Panc1 (cell line): ENCODE measurements around the gene MSMP. TPM values are rescaled to one million over a fixed set of nuclear protein-coding genes. Genes with fewer than 3 reads are reported as not detected.
A peak's percentile ranks its signal among the peaks of the same experiment; 100 is the strongest.

Source experiments
- ATAC-seq: fragments of 200-7000 bp; cut with Tn5 transposase; 2 replicates; pipeline ENCODE4 v1.9.1; 2020; ENCODE audit warnings: mild to moderate bottlenecking, moderate library complexity
- BruUV-seq: library from RNA; stranded (reverse); fragments of 400-500 nt; replicated peaks from 2 replicates; lab custom pipeline; 2021; lab: Mats Ljungman, UMichigan
- CTCF ChIA-PET: fragments of 300-600 bp; sonication (Branson Sonifier 250); formaldehyde crosslinking; loops from one replicate; lab custom pipeline; 2022; ENCODE audit warnings: antibody characterized with exemption; lab: Charles Lee
- POLR2A ChIA-PET: fragments of 300-600 bp; sonication (Branson Sonifier 250); formaldehyde crosslinking; loops from one replicate; lab custom pipeline; 2022; ENCODE audit warnings: antibody characterized with exemption; lab: Charles Lee
- DNase-seq: peaks from one replicate; pipeline ENCODE4 v3.0.0-alpha.2; 2010; ENCODE audit warnings: low read depth, low spot score
- H3K27ac ChIP-seq: 2 replicates; pipeline ENCODE4 v1.5.1; 2011; ENCODE audit warnings: mild to moderate bottlenecking, low read length, inconsistent platforms
- H3K27me3 ChIP-seq: fragments of 200-500 bp; sonication (Bioruptor generic); 2 replicates; pipeline ENCODE4 v1.6.0; 2014; ENCODE audit warnings: low read length, inconsistent platforms; ENCODE audit not compliant: control insufficient read depth, insufficient read depth
- H3K36me3 ChIP-seq: fragments of 200-500 bp; sonication (Bioruptor generic); 2 replicates; pipeline ENCODE4 v1.5.1; 2014; ENCODE audit warnings: inconsistent platforms, mild to moderate bottlenecking, low read length, moderate library complexity; ENCODE audit not compliant: control insufficient read depth, insufficient read depth
- H3K4me1 ChIP-seq: 2 replicates; pipeline ENCODE4 v1.5.1; 2011; ENCODE audit warnings: inconsistent platforms, mild to moderate bottlenecking, low read length, moderate library complexity; ENCODE audit not compliant: control insufficient read depth, insufficient read depth
- H3K4me3 ChIP-seq, 2 experiments: 2 replicates each; pipeline ENCODE4 v1.5.1; 2011 to 2012; ENCODE audit warnings: low read depth in 2 of 2, low read length in 2 of 2, mild to moderate bottlenecking in 2 of 2, inconsistent platforms in 1 of 2, moderate library complexity in 1 of 2
- H3K9me3 ChIP-seq: fragments of 200-500 bp; sonication (Bioruptor generic); 2 replicates; pipeline ENCODE4 v1.5.1; 2014; ENCODE audit warnings: low read depth, mild to moderate bottlenecking, inconsistent platforms, low read length, moderate library complexity; ENCODE audit not compliant: control insufficient read depth, insufficient read depth
- POLR2AphosphoS5 ChIP-seq: IDR thresholded peaks from 2 replicates; pipeline ENCODE4 v1.6.1; 2012; ENCODE audit warnings: mild to moderate bottlenecking, low read depth, low read length, moderate library complexity
- REST ChIP-seq, 2 experiments: IDR thresholded peaks; 2 replicates each; pipeline ENCODE4 v1.6.1; 2011 to 2012; ENCODE audit warnings: low read depth in 2 of 2, control low read depth in 1 of 2, low read length in 1 of 2, mild to moderate bottlenecking in 1 of 2, moderate library complexity in 1 of 2; ENCODE audit not compliant: insufficient read depth in 1 of 2
- SIN3A ChIP-seq: IDR thresholded peaks from 2 replicates; pipeline ENCODE4 v1.6.1; 2012; ENCODE audit warnings: low read depth, mild to moderate bottlenecking, low read length, moderate library complexity, borderline replicate concordance; ENCODE audit not compliant: insufficient read depth
- TCF7L2 ChIP-seq: IDR thresholded peaks from 2 replicates; pipeline ENCODE4 v1.6.1; 2011; ENCODE audit warnings: mild to moderate bottlenecking, low read depth, low read length, inconsistent platforms
- in situ Hi-C: cut with HindIII; loops from 2 replicates; pipeline ENCODE4 v1.10.0; 2016; ENCODE audit warnings: low sequenced_read_pairs, low pct_unique_long_range_greater_than_20kb
- intact Hi-C: fragments of 100-400 bp; cut with micrococcal nuclease; formaldehyde crosslinking; loops from one replicate; pipeline ENCODE4 v1.10.0; 2022; ENCODE audit not compliant: unreplicated experiment
- total RNA-seq: library from RNA; stranded (reverse); gene quantifications from one replicate; pipeline ENCODE4 v1.2.1, GENCODE V29; 2021; ENCODE audit not compliant: unreplicated experiment
- TF ChIP-seq, protein P1 (sequence below): fragments of 450-650 bp; IDR thresholded peaks from 2 replicates; pipeline ENCODE4 v1.5.1; 2017; ENCODE audit warnings: mild to moderate bottlenecking

Gene MSMP
- total RNA-seq, 1 experiment from 2014 or later: 1.4 TPM

DNA sequence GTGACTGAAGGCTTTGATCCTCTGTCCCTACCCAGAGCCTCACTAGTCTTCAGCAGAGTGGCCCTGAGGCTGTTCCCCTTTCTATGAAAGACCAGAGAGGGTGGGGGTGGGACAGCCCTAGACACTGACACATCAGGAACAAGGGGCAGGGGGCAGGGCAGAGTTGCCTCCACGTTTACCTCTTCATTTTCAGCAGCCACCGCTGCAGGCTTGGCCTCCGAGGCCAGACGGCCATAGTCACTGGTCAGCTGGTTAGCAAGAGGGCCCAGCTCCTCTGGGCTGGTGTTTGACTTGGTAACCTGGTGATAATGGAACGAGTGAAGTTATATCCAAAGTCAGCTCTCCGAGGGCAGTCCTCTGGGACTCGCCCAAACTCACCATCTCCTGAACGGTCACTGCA is 48.7 kb downstream of the MSMP start:
- POLR2A ChIA-PET: interaction anchor here (0.6 kb wide), 1 partner anchor 15 kb away, joined by 8 read pairs; no protein-coding TSS in a partner anchor
- no peak for ATAC-seq

GRCh38 chr9:35703906-35704672 is 50.0 kb downstream of the MSMP start:
- in situ Hi-C loops: no loop called here
- DNase-seq (no peak), ATAC-seq (no peak)
- H3K27ac ChIP-seq: no peak overlapping the region
- H3K27me3 ChIP-seq: no peaks in the 10 kb centered on the region
- peaks cover 47% of the 10 kb centered on the region for H3K36me3 ChIP-seq
- no peak overlapping the region for H3K4me3 ChIP-seq
- ChIA-PET CTCF (interaction anchor here (1.6 kb wide), 1 partner anchor 8 kb away, joined by 17 read pairs; no protein-coding TSS in a partner anchor), POLR2A (no interaction called here)
- H3K9me3 ChIP-seq: no peaks in the 10 kb centered on the region
- no peaks in the 10 kb centered on the region for H3K4me1 ChIP-seq
- no peak for TF ChIP-seq REST (IDR thresholded peaks at IDR 0.05; ENCODE audit: insufficient read depth in 1 of 2, low read depth in 2 of 2, low read length in 1 of 2)
- TF ChIP-seq, protein P1, sequence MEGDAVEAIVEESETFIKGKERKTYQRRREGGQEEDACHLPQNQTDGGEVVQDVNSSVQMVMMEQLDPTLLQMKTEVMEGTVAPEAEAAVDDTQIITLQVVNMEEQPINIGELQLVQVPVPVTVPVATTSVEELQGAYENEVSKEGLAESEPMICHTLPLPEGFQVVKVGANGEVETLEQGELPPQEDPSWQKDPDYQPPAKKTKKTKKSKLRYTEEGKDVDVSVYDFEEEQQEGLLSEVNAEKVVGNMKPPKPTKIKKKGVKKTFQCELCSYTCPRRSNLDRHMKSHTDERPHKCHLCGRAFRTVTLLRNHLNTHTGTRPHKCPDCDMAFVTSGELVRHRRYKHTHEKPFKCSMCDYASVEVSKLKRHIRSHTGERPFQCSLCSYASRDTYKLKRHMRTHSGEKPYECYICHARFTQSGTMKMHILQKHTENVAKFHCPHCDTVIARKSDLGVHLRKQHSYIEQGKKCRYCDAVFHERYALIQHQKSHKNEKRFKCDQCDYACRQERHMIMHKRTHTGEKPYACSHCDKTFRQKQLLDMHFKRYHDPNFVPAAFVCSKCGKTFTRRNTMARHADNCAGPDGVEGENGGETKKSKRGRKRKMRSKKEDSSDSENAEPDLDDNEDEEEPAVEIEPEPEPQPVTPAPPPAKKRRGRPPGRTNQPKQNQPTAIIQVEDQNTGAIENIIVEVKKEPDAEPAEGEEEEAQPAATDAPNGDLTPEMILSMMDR: no peak
- no peak for TF ChIP-seq SIN3A
- TF ChIP-seq POLR2AphosphoS5: no peak
- TF ChIP-seq TCF7L2: no peak
- TSS peak; percentile 59 for BruUV-seq
- intact Hi-C loops: no loop called here

More for the DNA sequence above, 48.7 kb downstream of the MSMP start:
- CTCF ChIA-PET: interaction anchor here (0.6 to 1.6 kb wide), 2 partner anchors 9 to 58 kb away, joined by 5 to 17 read pairs; no protein-coding TSS in a partner anchor
- H3K4me3 ChIP-seq: no peak overlapping the region
- in situ Hi-C loops: no loop called here
- TF ChIP-seq REST (IDR thresholded peaks at IDR 0.05; ENCODE audit: insufficient read depth in 1 of 2, low read depth in 2 of 2, low read length in 1 of 2) (no peak), SIN3A (no peak), TCF7L2 (no peak), POLR2AphosphoS5 (no peak)
- TF ChIP-seq, protein P1: no peak
- intact Hi-C loops: loop anchor here (5.0 kb wide), 1 partner anchor 48 kb away; the partner anchor contains the start of genes CCDC107 and RMRP
- H3K9me3 ChIP-seq: no peaks in the 10 kb centered on the region
- BruUV-seq: no TSS peak
- H3K27me3 ChIP-seq: no peaks in the 10 kb centered on the region
- H3K4me1 ChIP-seq: no peaks in the 10 kb centered on the region
- no peak overlapping the region for H3K27ac ChIP-seq
- peaks cover 41% of the 10 kb centered on the region for H3K36me3 ChIP-seq
- no peak for DNase-seq
